ENCODE measurements around the gene BBOF1. TPM values are rescaled to one million over a fixed set of nuclear protein-coding genes. Genes with fewer than 3 reads are reported as not detected.

Gene BBOF1
- total RNA-seq, 1 experiment from 2014 or later, result 6.8 TPM

- no peaks in the 10 kb centered on the region for H3K79me2 ChIP-seq (ENCODE audit: low read depth)
- H3K9me3 ChIP-seq (ENCODE audit: insufficient read depth, low read depth), result no peaks in the 10 kb centered on the region
- H3K4me2 ChIP-seq, result no peak overlapping the region
- H3K9me2 ChIP-seq (ENCODE audit: insufficient read depth), result peaks cover 3% of the 10 kb centered on the region; the same call in 1 of the 2 replicates
- no TSS peak for BruUV-seq (replicated peaks)
- H3K36me3 ChIP-seq (ENCODE audit: low read depth), result no peaks in the 10 kb centered on the region
- ChIA-PET CTCF (interaction anchor here (0.6 kb wide), 1 partner anchor 66 kb away, joined by 4 read pairs; no protein-coding TSS in a partner anchor), POLR2A (ENCODE audit: unreplicated experiment) (no interaction called here)
- H4K20me1 ChIP-seq (ENCODE audit: insufficient read depth), result no peaks in the 10 kb centered on the region
- no peaks in the 10 kb centered on the region for H3K4me1 ChIP-seq (replicated peaks; ENCODE audit: insufficient read depth)
- H2AFZ ChIP-seq, result no peak overlapping the region
- H3K27me3 ChIP-seq (ENCODE audit: insufficient read depth, low read depth), result no peaks in the 10 kb centered on the region
- H3K4me3 ChIP-seq, result no peak overlapping the region
- no peak overlapping the region for H3K27ac ChIP-seq
- intact Hi-C loops (cut with micrococcal nuclease; ENCODE audit: unreplicated experiment), result loop anchor here (5.0 to 10.0 kb wide), 2 partner anchors 217 to 311 kb away; no protein-coding TSS in a partner anchor
- H3F3A ChIP-seq (ENCODE audit: insufficient read depth, low read depth), result no peaks in the 10 kb centered on the region
- TF ChIP-seq CTCF (conservative IDR thresholded peaks at IDR 0.05) (no peak), EZH2 (IDR thresholded peaks at IDR 0.05; ENCODE audit: low read depth) (no peak)
- DNase-seq, result no peak
These were observed 16.4 kb downstream of the BBOF1 start for GRCh38 chr14:74035556-74035955.

- Histone ChIP-seq H3K9me3 (ENCODE audit: insufficient read depth, low read depth) (no peaks in the 10 kb centered on the region), H3K4me1 (replicated peaks; ENCODE audit: insufficient read depth) (no peaks in the 10 kb centered on the region), H2AFZ (no peak overlapping the region), H4K20me1 (ENCODE audit: insufficient read depth) (no peaks in the 10 kb centered on the region), H3K36me3 (ENCODE audit: low read depth) (no peaks in the 10 kb centered on the region), H3F3A (ENCODE audit: insufficient read depth, low read depth) (no peaks in the 10 kb centered on the region), H3K4me3 (no peak overlapping the region), H3K27me3 (ENCODE audit: insufficient read depth, low read depth) (no peaks in the 10 kb centered on the region), H3K27ac (no peak overlapping the region), H3K79me2 (ENCODE audit: low read depth) (no peaks in the 10 kb centered on the region), H3K9me2 (ENCODE audit: insufficient read depth) (no peaks in the 10 kb centered on the region), H3K4me2 (no peak overlapping the region)
- CTCF ChIA-PET, result no interaction called here
- no TSS peak for BruUV-seq (replicated peaks)
- TF ChIP-seq EZH2 (IDR thresholded peaks at IDR 0.05; ENCODE audit: low read depth), result no peak
- peak; percentile 96 for TF ChIP-seq CTCF (conservative IDR thresholded peaks at IDR 0.05)
- POLR2A ChIA-PET (ENCODE audit: unreplicated experiment), result no interaction called here
- DNase-seq, result peak in 1 of 2 experiments; percentile 66
- intact Hi-C loops (cut with micrococcal nuclease; ENCODE audit: unreplicated experiment), result loop anchor here (1.0 to 10.0 kb wide), 3 partner anchors 214 to 404 kb away; no protein-coding TSS in a partner anchor
These were observed 19.1 kb downstream of the BBOF1 start for GRCh38 chr14:74038020-74038859.

- DNase-seq, result no peak
- Histone ChIP-seq H3K4me1 (replicated peaks; ENCODE audit: insufficient read depth) (no peaks in the 10 kb centered on the region), H3K79me2 (ENCODE audit: low read depth) (no peaks in the 10 kb centered on the region), H3F3A (ENCODE audit: insufficient read depth, low read depth) (no peaks in the 10 kb centered on the region), H3K36me3 (ENCODE audit: low read depth) (no peaks in the 10 kb centered on the region), H3K4me2 (no peak overlapping the region), H3K27me3 (ENCODE audit: insufficient read depth, low read depth) (no peaks in the 10 kb centered on the region), H3K4me3 (no peak overlapping the region), H4K20me1 (ENCODE audit: insufficient read depth) (no peaks in the 10 kb centered on the region), H3K9me3 (ENCODE audit: insufficient read depth, low read depth) (no peaks in the 10 kb centered on the region), H3K27ac (no peak overlapping the region), H3K9me2 (ENCODE audit: insufficient read depth) (no peaks in the 10 kb centered on the region), H2AFZ (no peak overlapping the region)
- ChIA-PET POLR2A (ENCODE audit: unreplicated experiment) (no interaction called here), CTCF (no interaction called here)
- no TSS peak for BruUV-seq (replicated peaks)
- TF ChIP-seq EZH2 (IDR thresholded peaks at IDR 0.05; ENCODE audit: low read depth), result no peak
- intact Hi-C loops (cut with micrococcal nuclease; ENCODE audit: unreplicated experiment), result no loop called here
These were observed 23.1 kb downstream of the BBOF1 start for GRCh38 chr14:74042296-74042695.

All from PC-9 (cell line).